Natural killer cell (primary cell): ENCODE data around the gene LANCL3. TPM values are rescaled to one million over a fixed set of nuclear protein-coding genes. Genes with fewer than 3 reads are reported as not detected.
"Not testable (repeated sequence)": the region's sequence is repeated elsewhere in the genome, so short reads cannot be mapped to it uniquely, and the experiment has no call there.

Experiments
- ATAC-seq, 3 donors: fragments of 150-1000 bp in 2 of 3; fragments of 200-7000 bp in 1 of 3; cut with Tn5 transposase; 1 replicate in 1 of 3; 2 replicates in 2 of 3; pipeline ENCODE4 v1.10.0; 2021; ENCODE audit warnings: mild to moderate bottlenecking in 2 of 3, moderate library complexity in 2 of 3
- DNase-seq, 2 donors: peaks; one replicate each; pipeline versions ENCODE4 v3.0.0 to v3.0.0-alpha.2; 2013 to 2021; ENCODE audit warnings: mixed read lengths in 1 of 2
- H3K27ac ChIP-seq: one replicate; pipeline ENCODE4 v1.5.1; 2013; ENCODE audit warnings: mild to moderate bottlenecking, low read length
- H3K27me3 ChIP-seq: one replicate; pipeline ENCODE4 v1.6.1; 2013; ENCODE audit warnings: low read length; ENCODE audit not compliant: control insufficient read depth, insufficient read depth
- H3K36me3 ChIP-seq: one replicate; pipeline ENCODE4 v1.6.1; 2013; ENCODE audit warnings: low read length; ENCODE audit not compliant: control insufficient read depth, insufficient read depth
- H3K4me1 ChIP-seq: one replicate; pipeline ENCODE4 v1.6.1; 2013; ENCODE audit warnings: low read length; ENCODE audit not compliant: control insufficient read depth, insufficient read depth
- H3K4me3 ChIP-seq: one replicate; pipeline ENCODE4 v1.5.1; 2013; ENCODE audit warnings: low read length
- H3K9me3 ChIP-seq: one replicate; pipeline ENCODE4 v1.6.1; 2013; ENCODE audit warnings: low read length; ENCODE audit not compliant: control insufficient read depth, insufficient read depth
- H3K27ac Mint-ChIP-seq, 2 donors: one replicate each; pipeline ENCODE4 v1.8.0; 2022; ENCODE audit warnings: mild to moderate bottlenecking in 2 of 2, mixed read lengths in 2 of 2, moderate library complexity in 1 of 2
- H3K27me3 Mint-ChIP-seq, 2 donors: one replicate each; pipeline ENCODE4 v1.8.0; 2022; ENCODE audit warnings: low read depth in 2 of 2, mixed read lengths in 2 of 2
- H3K36me3 Mint-ChIP-seq: one replicate; pipeline ENCODE4 v1.8.0; 2022; ENCODE audit warnings: mixed read lengths
- H3K4me1 Mint-ChIP-seq, 2 donors: one replicate each; pipeline ENCODE4 v1.8.0; 2022; ENCODE audit warnings: mixed read lengths in 2 of 2
- H3K4me3 Mint-ChIP-seq: one replicate; pipeline ENCODE4 v1.8.0; 2022; ENCODE audit warnings: mild to moderate bottlenecking, moderate library complexity, mixed read lengths
- H3K9me3 Mint-ChIP-seq, 2 donors: one replicate each; pipeline ENCODE4 v1.8.0; 2022; ENCODE audit warnings: mixed read lengths in 2 of 2
- CTCF ChIP-seq: fragments of 200-600 bp; IDR thresholded peaks from one replicate; pipeline ENCODE4 v1.8.0; 2022; ENCODE audit warnings: antibody characterized with exemption
- WGBS: methylation state at CpG from one replicate; pipeline ENCODE4 v1.1.7; 2013; ENCODE audit warnings: missing lambda C conversion rate; ENCODE audit not compliant: insufficient coverage; 5-methylcytosine and 5-hydroxymethylcytosine counted together
- intact Hi-C: fragments of 100-400 bp; cut with micrococcal nuclease; formaldehyde crosslinking; loops from one replicate; pipeline ENCODE4 v1.14.2; 2022
- total RNA-seq, 4 donors: library from RNA; stranded (reverse); fragments of 120-200 nt in 1 of 4; gene quantifications; one replicate each; pipeline versions ENCODE4 v1.2.3 to v1.2.4, GENCODE V29; 2013 to 2022

The LANCL3 gene
- total RNA-seq, 3 donors from 2014 or later (not counting 1 experiment from before 2014, with no cell fraction given) = 2.0 to 2.7 (median 2.6) TPM

- H3K36me3 Mint-ChIP-seq = no peaks in the 10 kb centered on the region
Measured at GRCh38 chrX:37543324-37543723, 28.1 kb upstream of the LANCL3 start.

GRCh38 chrX:37544531-37544930, 26.9 kb upstream of the LANCL3 start:
- peaks cover 0 to 14% of the 10 kb centered on the region in 2 donors for H3K27me3 Mint-ChIP-seq

More at GRCh38 chrX:37543324-37543723, 28.1 kb upstream of the LANCL3 start:
- ATAC-seq (no peak), DNase-seq (no peak)
- no peaks in the 10 kb centered on the region for H3K4me1 ChIP-seq
- no peak overlapping the region for H3K4me3 ChIP-seq
- H3K9me3 Mint-ChIP-seq = peaks cover 0 to 2% of the 10 kb centered on the region in 2 donors
- H3K4me3 Mint-ChIP-seq = no peak overlapping the region
- no peaks in the 10 kb centered on the region for H3K9me3 ChIP-seq
- no peaks in the 10 kb centered on the region for H3K36me3 ChIP-seq
- no peaks in the 10 kb centered on the region for H3K27me3 ChIP-seq
- intact Hi-C loops = no loop called here
- 96% methylated on average over 23 of the region's 23 CpGs for WGBS
- TF ChIP-seq CTCF = no peak
- peaks cover 0 to 26% of the 10 kb centered on the region in 2 donors for H3K27me3 Mint-ChIP-seq
- no peaks in the 10 kb centered on the region for H3K4me1 Mint-ChIP-seq
- no peak overlapping the region for H3K27ac ChIP-seq
- H3K27ac Mint-ChIP-seq = no peak overlapping the region

DNA sequence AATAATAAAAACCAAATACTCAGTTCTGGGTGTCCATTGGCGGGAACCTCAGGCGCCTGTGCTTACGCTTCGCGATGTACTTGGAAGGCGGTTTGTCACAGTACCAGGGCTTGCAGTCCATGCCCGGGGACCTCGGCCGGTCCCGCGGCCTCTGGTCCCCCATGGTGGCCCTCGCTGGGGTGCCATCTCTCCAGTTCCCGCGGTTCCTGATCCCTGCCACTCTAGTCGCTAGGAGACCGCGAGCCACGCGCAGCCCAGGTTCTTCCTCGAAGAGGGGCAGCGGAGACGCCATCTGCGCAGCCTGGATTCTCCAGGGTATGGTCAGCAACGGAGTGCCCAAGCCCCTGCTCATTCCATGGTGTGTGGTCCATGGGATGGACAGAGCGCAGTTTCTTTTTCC, 26.4 kb upstream of the LANCL3 start:
- DNase-seq = no peak
- intact Hi-C loops = no loop called here
- no peak overlapping the region for H3K4me3 ChIP-seq
- no peaks in the 10 kb centered on the region for H3K9me3 ChIP-seq
- Mint-ChIP-seq H3K4me3 (no peak overlapping the region), H3K27ac (no peak overlapping the region), H3K9me3 (peaks cover 0 to 2% of the 10 kb centered on the region in 2 donors), H3K36me3 (no peaks in the 10 kb centered on the region), H3K4me1 (no peaks in the 10 kb centered on the region), H3K27me3 (peaks cover 0 to 14% of the 10 kb centered on the region in 2 donors)
- no peak for TF ChIP-seq CTCF
- H3K4me1 ChIP-seq = no peaks in the 10 kb centered on the region
- H3K36me3 ChIP-seq = no peaks in the 10 kb centered on the region
- 97% methylated on average over 25 of the region's 25 CpGs for WGBS
- ATAC-seq = no peak
- H3K27ac ChIP-seq = no peak overlapping the region
- no peaks in the 10 kb centered on the region for H3K27me3 ChIP-seq

More at GRCh38 chrX:37544531-37544930, 26.9 kb upstream of the LANCL3 start:
- ATAC-seq, H3K9me3 Mint-ChIP-seq, H3K27ac ChIP-seq, H3K4me3 ChIP-seq, H3K27ac Mint-ChIP-seq, intact Hi-C loops, H3K4me1 ChIP-seq, H3K27me3 ChIP-seq, DNase-seq, H3K36me3 Mint-ChIP-seq, H3K4me3 Mint-ChIP-seq, H3K4me1 Mint-ChIP-seq, H3K36me3 ChIP-seq, H3K9me3 ChIP-seq: not testable (repeated sequence)
- no CpG with 5 or more reads among the region's 1 CpG for WGBS

DNA sequence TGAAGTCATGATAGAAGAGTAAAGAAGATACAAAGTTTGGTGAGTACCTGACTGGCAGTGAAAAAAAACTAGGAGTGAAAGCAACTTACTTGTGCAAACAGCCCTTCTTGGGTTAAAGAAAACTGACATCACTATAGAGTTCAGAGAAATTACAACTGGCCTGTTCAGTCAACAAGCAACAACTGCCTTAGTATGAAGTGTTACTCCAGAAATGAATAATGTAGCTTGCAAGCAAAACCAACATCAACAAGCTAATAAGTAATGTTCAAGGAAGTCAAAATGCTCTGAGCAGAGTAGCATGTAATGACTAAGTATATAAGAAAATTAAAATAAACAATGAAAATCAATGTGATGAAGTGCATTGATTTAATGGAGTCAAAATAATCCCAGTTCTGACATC, 21.8 kb upstream of the LANCL3 start:
- H3K36me3 Mint-ChIP-seq, H3K27ac Mint-ChIP-seq, H3K9me3 Mint-ChIP-seq, H3K9me3 ChIP-seq, H3K4me1 Mint-ChIP-seq, H3K27ac ChIP-seq, intact Hi-C loops, H3K4me3 Mint-ChIP-seq, H3K36me3 ChIP-seq, DNase-seq, ATAC-seq, H3K4me1 ChIP-seq, H3K27me3 ChIP-seq, H3K4me3 ChIP-seq: not testable (repeated sequence)
- H3K27me3 Mint-ChIP-seq = peaks cover 3 to 23% of the 10 kb centered on the region in 2 donors
